ENCODE results near the gene LAMTOR5.

DNA sequence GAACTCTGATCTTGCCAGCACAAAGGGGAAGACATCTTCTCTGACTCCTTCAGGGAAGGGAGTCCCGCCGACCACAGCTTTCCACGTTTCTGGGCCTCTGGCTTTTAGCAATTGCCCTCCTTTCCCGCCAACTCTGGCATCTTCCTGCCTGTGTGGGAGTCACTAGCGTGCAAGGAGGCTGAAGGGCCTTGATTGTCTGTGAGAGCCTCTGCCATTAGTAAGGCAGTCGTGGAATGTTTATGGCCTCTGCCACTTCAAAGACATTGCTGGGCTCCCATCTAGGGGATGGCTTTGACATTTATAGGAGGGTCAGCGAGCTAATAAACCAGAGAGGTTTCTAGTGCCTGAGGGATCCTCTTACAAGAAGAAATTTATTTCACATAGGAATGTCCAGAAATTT lies 29.1 kb upstream of the LAMTOR5 start:
- TF ChIP-seq PPARA (CRISPR knock-in tag; IDR thresholded peaks at IDR 0.05; ENCODE audit: borderline replicate concordance), result no peak
- no peak for TF ChIP-seq BACH2 (CRISPR knock-in tag; IDR thresholded peaks at IDR 0.05; ENCODE audit: borderline replicate concordance)
- no peak for TF ChIP-seq ISL1 (CRISPR knock-in tag; IDR thresholded peaks at IDR 0.05)
- no peak for TF ChIP-seq ZFP30 (CRISPR knock-in tag; IDR thresholded peaks at IDR 0.05)
- TF ChIP-seq ARNTL (CRISPR knock-in tag; IDR thresholded peaks at IDR 0.05; ENCODE audit: borderline replicate concordance, low read depth), result no peak

Data from SK-N-SH treated with all-trans-retinoic acid at 6 μM for 48 hours (cell line).